SK-N-MC (cell line): ENCODE measurements around the gene NLRC5.

Experiments
- DNase-seq: peaks from one replicate; pipeline ENCODE4 v3.0.0-alpha.2; 2011; ENCODE audit warnings: low read depth, low spot score
- H3K27ac ChIP-seq: fragments of 200-600 bp; sonication (generic); 2 replicates; pipeline ENCODE4 v1.5.1; 2016; ENCODE audit warnings: mixed run types
- H3K36me3 ChIP-seq: fragments of 200-600 bp; sonication (generic); 2 replicates; pipeline ENCODE4 v1.6.1; 2017; ENCODE audit warnings: antibody characterized with exemption, low read length, mixed read lengths; ENCODE audit not compliant: insufficient read depth
- H3K4me3 ChIP-seq: fragments of 200-600 bp; sonication (generic); 2 replicates; pipeline ENCODE4 v1.5.1; 2016
- H3K9ac ChIP-seq: fragments of 200-600 bp; sonication (generic); 2 replicates; pipeline ENCODE4 v1.8.0; 2017; ENCODE audit warnings: mixed run types, mixed read lengths; ENCODE audit not compliant: insufficient read length
- H3K9me3 ChIP-seq: fragments of 200-600 bp; sonication (generic); 2 replicates; pipeline ENCODE4 v1.6.1; 2017; ENCODE audit warnings: low read depth, mild to moderate bottlenecking, antibody characterized with exemption, low read length, moderate library complexity, mixed read lengths
- EZH2 ChIP-seq: fragments of 200-600 bp; sonication (generic); IDR thresholded peaks from one replicate; pipeline ENCODE4 v1.6.1; 2017; ENCODE audit warnings: antibody characterized with exemption
- FOXP2 ChIP-seq: optimal IDR thresholded peaks from 2 replicates; pipeline ENCODE3; 2011; ENCODE audit warnings: mild to moderate bottlenecking, moderate library complexity; ENCODE audit not compliant: insufficient read depth; ENCODE audit errors: extremely low read length, control extremely low read depth
- POLR2AphosphoS5 ChIP-seq: IDR thresholded peaks from 2 replicates; pipeline ENCODE4 v1.6.1; 2012; ENCODE audit warnings: mild to moderate bottlenecking, low read depth, low read length, borderline replicate concordance

Gene NLRC5

DNA sequence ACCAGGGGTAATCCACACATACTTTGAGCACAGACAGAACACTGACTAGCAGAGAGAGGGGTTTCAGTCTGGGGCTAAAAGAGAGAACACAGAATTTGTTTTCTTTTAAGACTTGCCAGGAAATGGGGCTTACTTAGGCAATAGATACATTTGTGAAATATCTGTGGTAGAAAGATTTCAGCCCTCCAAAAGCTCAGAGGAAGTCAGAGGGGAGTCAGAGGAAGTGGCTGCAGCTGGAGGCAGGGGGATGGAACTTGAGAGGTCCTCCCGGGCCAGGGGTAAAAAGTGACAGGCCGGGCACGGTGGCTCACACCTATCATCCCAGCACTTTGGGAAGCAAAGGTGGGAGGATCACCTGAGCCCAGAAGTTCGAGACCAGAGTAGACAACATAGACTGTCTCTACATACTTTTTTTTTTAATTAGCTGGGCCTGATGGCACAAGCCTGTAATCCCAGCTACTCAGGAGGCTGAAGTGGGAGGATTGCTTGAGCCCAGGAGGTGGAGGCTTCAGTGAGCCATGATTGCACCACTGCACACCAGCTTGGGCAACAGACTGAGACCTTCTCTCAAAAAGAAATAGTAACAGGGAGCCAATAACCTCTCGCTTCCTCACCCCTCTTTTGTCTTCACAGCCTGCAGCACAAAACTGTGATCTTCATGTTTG, 49.9 kb downstream of the NLRC5 start:
- DNase-seq, result no peak
- H3K4me3 ChIP-seq, result no peak overlapping the region
- no peak overlapping the region for H3K27ac ChIP-seq
- TF ChIP-seq POLR2AphosphoS5 (no peak), FOXP2 (no peak), EZH2 (no peak)
- no peaks in the 10 kb centered on the region for H3K36me3 ChIP-seq
- H3K9me3 ChIP-seq, result no peaks in the 10 kb centered on the region
- H3K9ac ChIP-seq, result no peak overlapping the region

GRCh38 chr16:57041182-57042156, 52.1 kb downstream of the NLRC5 start:
- Histone ChIP-seq H3K27ac (no peak overlapping the region), H3K4me3 (no peak overlapping the region)

DNA sequence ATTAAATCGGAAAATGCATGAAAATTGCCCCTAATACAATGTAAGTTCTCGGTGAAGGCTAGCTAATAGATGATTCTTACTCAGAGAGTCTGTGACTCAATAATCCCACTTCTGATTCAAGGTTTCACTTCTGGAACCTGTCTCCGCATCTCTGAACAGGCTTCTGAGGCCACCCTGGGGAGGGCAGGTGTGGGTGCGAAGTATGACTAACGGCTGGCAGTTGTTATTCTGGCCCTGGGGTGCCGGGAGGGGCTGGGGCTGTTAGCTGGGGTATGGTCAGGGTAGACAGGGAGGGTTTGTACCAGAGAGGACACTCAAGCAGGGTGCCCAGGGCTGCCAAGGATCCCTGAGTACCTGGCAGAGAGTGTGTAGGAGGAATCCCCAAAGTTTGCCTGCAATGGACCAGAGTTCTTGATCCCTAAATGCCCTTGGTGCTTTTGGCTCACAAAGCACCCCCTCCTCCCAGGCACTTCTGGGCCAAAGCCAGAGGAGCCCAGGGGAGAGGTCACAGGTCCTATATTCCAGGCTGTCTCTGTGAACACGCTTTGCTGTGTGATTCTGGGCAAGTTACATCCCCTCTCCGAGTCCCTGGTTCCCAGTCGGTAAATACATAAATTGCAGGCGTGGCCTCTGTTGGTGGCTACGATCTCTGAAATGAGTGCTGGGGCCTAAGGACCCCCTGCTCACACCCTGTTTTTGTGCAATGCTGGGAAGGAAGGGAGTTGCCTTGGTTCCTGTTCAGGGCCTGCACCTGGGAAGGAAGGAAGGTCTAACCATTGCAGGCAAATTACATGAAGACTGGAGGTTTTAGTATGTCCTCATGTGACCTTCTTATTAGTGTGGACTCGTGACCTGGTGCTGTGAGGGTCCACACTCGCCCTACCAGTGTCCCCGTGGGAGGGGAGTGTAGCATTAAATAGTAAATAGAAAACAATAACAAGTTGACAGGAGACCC, 53.1 kb downstream of the NLRC5 start:
- H3K9ac ChIP-seq, result no peak overlapping the region
- no peak overlapping the region for H3K27ac ChIP-seq
- DNase-seq, result no peak

More at GRCh38 chr16:57041182-57042156, 52.1 kb downstream of the NLRC5 start:
- TF ChIP-seq POLR2AphosphoS5, result no peak
- TF ChIP-seq EZH2, result no peak
- H3K36me3 ChIP-seq, result no peaks in the 10 kb centered on the region
- no peaks in the 10 kb centered on the region for H3K9me3 ChIP-seq
- H3K9ac ChIP-seq, result no peak overlapping the region
- DNase-seq, result no peak

DNA sequence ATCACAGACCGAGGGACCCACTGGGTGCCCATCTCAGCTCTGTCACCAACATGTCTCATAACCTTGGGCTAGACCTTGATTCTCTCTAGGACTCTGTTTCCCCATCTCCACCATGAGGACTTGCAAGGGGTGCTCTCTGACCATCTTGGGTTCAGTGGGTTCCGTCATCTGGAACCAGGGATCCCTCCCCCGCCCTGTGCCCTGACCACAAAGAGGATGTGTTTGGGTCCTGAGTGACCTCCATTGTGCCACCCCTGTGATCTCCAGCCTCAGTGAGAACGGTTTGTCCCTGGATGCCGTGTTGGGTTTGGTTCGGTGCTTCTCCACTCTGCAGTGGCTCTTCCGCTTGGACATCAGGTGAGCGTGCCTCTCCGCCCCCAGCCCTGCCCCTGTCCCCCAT, 53.9 kb downstream of the NLRC5 start:
- H3K4me3 ChIP-seq, result no peak overlapping the region
- H3K27ac ChIP-seq, result no peak overlapping the region
- no peaks in the 10 kb centered on the region for H3K36me3 ChIP-seq

More for the DNA sequence above, 53.1 kb downstream of the NLRC5 start:
- no peak for TF ChIP-seq EZH2
- no peak for TF ChIP-seq FOXP2
- no peak for TF ChIP-seq POLR2AphosphoS5
- Histone ChIP-seq H3K4me3 (no peak overlapping the region), H3K9me3 (no peaks in the 10 kb centered on the region), H3K36me3 (no peaks in the 10 kb centered on the region)

DNA sequence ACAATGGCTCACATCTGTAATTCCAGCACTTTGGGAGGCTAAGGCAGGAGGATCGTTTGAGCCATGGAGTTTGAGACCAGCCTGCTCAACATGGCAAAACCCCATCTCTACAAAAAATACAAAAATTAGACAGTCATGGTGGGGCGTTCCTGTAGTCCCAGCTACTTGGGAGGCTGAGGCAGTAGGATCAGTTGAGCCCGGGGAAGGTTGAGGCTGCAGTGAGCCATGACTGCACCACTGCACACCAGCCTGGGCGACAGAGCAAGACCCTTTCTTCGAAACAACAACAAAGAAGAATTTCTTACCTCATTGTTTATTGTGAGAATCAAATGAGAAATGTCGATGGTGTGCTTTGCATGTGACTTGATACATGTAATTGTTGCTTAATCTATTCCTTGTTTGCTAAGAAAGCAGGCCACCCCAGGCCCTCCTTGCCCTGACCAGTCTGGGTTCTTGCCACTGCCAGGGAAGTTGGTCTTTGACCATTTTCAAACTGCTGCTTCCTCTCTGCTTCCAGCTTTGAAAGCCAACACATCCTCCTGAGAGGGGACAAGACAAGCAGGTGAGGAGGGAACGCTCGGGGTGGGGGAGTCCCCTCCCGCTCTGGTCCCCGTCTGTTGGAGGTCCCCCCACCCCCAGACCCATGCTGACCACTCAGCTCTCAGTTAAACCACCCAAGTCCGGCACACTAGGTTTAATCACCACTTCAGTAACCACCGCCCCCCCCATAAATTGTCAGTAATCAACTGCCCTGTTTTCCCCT, 55.8 kb downstream of the NLRC5 start:
- no peak for TF ChIP-seq FOXP2
- no peak for TF ChIP-seq POLR2AphosphoS5
- no peak for TF ChIP-seq EZH2
- H3K9ac ChIP-seq, result no peak overlapping the region

More for the DNA sequence above, 53.9 kb downstream of the NLRC5 start:
- no peak for TF ChIP-seq EZH2
- TF ChIP-seq POLR2AphosphoS5, result no peak
- TF ChIP-seq FOXP2, result no peak
- DNase-seq, result no peak
- no peaks in the 10 kb centered on the region for H3K9me3 ChIP-seq
- no peak overlapping the region for H3K9ac ChIP-seq

DNA sequence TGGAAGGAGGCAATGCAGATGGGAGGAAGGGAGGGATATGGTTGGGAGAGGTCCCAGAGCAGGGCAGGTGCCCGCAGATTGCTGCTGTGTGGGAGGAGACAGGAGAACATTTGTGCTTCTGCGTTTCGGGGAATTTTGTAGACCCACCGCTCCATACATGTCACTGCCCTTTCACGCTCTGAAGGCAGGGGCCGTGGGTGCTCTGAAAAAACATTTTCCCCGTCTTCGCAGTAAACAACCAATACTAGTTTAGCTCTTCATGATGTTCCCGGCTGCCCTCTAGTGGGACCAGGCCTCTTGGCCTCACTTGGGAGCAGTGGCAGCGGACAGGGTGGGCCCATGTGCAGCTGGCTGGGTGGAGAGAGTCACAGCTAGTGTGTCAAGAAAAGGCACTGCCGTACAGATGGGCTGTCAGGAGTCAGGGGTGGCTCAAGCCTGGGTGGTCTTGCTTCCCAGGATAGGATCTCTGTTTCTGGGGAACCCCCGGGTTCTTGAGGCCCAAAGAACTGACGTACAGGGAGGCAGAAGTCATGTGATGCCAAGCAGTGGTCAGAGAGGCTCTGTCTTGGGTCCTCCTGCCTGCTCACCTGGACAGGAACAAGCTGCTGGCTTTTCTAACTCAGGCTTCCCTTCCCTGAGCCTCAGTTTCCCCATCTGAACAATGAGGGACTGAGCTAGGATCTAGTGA, 56.5 kb downstream of the NLRC5 start:
- H3K9me3 ChIP-seq, result no peaks in the 10 kb centered on the region
- TF ChIP-seq POLR2AphosphoS5 (no peak), EZH2 (no peak), FOXP2 (no peak)
- no peak overlapping the region for H3K27ac ChIP-seq
- no peak overlapping the region for H3K4me3 ChIP-seq
- H3K9ac ChIP-seq, result no peak overlapping the region
- H3K36me3 ChIP-seq, result no peaks in the 10 kb centered on the region
- DNase-seq, result no peak

More for the DNA sequence above, 55.8 kb downstream of the NLRC5 start:
- Histone ChIP-seq H3K36me3 (no peaks in the 10 kb centered on the region), H3K9me3 (no peaks in the 10 kb centered on the region), H3K4me3 (no peak overlapping the region), H3K27ac (no peak overlapping the region)
- no peak for DNase-seq

DNA sequence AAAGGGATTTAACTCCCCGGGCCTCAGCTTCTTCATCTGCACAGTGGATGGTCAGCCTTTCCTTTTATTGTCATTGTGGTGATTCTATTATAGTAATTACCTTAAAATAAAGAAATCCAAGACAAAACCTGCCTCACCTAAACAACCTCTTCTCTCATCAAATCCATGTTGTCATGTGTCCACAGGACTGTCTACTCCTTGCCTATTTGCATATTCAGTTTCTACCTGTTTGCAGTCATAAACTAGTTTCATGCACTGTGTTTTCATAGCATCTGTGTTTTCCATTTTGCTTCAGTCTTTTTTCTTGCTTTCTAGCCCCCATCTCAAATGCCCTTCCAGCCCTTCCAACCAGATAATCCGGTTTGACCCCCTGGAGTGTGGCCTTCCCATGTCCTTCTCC, 58.7 kb downstream of the NLRC5 start:
- Histone ChIP-seq H3K9me3 (no peaks in the 10 kb centered on the region), H3K27ac (no peak overlapping the region), H3K9ac (no peak overlapping the region), H3K36me3 (no peaks in the 10 kb centered on the region), H3K4me3 (no peak overlapping the region)
- TF ChIP-seq EZH2 (no peak), FOXP2 (no peak), POLR2AphosphoS5 (no peak)
- DNase-seq, result no peak
